HepG2 (cell line): Measurements from ENCODE around the gene KLK11. TPM values are rescaled to one million over a fixed set of nuclear protein-coding genes. Genes with fewer than 3 reads are reported as not detected.

Experiments used
- ATAC-seq: fragments of 200-7000 bp; cut with Tn5 transposase; 3 replicates; pipeline ENCODE4 v1.9.1; 2020; ENCODE audit warnings: mild to moderate bottlenecking, moderate library complexity
- BruUV-seq: library from RNA; stranded (reverse); fragments of 400-500 nt; replicated peaks from 2 replicates; lab custom pipeline; 2021; lab: Mats Ljungman, UMichigan
- CTCF ChIA-PET: fragments of 300-600 bp; formaldehyde crosslinking; extraction: SDS; loops from one replicate; lab custom pipeline; 2021; ENCODE audit warnings: low total read pairs, inconsistent platforms, low intra/inter-chr PET ratio; lab: Yijun Ruan, JAX
- POLR2A ChIA-PET: fragments of 350-600 bp; sonication (Branson Sonifier 250); formaldehyde crosslinking; loops from one replicate; lab custom pipeline; 2020; ENCODE audit warnings: antibody characterized with exemption, inconsistent platforms; lab: Yijun Ruan, JAX
- DNase-seq: peaks from one replicate; pipeline ENCODE4 v3.0.0-alpha.2; 2015; ENCODE audit warnings: low spot score
- FAIRE-seq: peaks from 3 replicates; lab custom pipeline; 2011; peaks lifted over from hg19 to GRCh38; lab: Jason Lieb, UNC
- H2AFZ ChIP-seq: one replicate; pipeline ENCODE4 v1.6.1; 2011; ENCODE audit warnings: low read length, inconsistent platforms
- H3K27ac ChIP-seq: fragments of 300-600 bp; 3 replicates; pipeline ENCODE4 v1.8.0; 2011; ENCODE audit warnings: mixed run types, mild to moderate bottlenecking, mixed read lengths, low read length, inconsistent platforms; ENCODE audit not compliant: insufficient read depth; ENCODE audit errors: extremely low read length
- H3K27me3 ChIP-seq, 2 experiments: fragments of 200-600 bp in 1 of 2; 2 replicates in 1 of 2; 3 replicates in 1 of 2; pipeline versions ENCODE4 v1.6.0 to v1.8.0; 2011; ENCODE audit warnings: low read length in 2 of 2, mild to moderate bottlenecking in 2 of 2, moderate library complexity in 2 of 2, inconsistent platforms in 1 of 2; ENCODE audit not compliant: insufficient read depth in 2 of 2, control insufficient read depth in 1 of 2
- H3K36me3 ChIP-seq, 2 experiments: fragments of 200-600 bp in 1 of 2; replicated peaks in 1 of 2; 2 replicates in 1 of 2; 3 replicates in 1 of 2; pipeline versions ENCODE4 v1.5.1 to v1.8.0; 2011; ENCODE audit warnings: low read length in 2 of 2, inconsistent platforms in 1 of 2; ENCODE audit not compliant: insufficient read depth in 2 of 2, control insufficient read depth in 1 of 2
- H3K4me1 ChIP-seq: 2 replicates; pipeline ENCODE4 v1.5.1; 2012; ENCODE audit warnings: low read length, inconsistent platforms; ENCODE audit not compliant: insufficient read depth
- H3K4me2 ChIP-seq: 2 replicates; pipeline ENCODE4 v1.6.0; 2011; ENCODE audit warnings: low read depth, low read length, inconsistent platforms
- H3K4me3 ChIP-seq, 3 experiments: fragments of 200-600 bp in 1 of 3; sonication (generic), shearing (Covaris generic) in 1 of 3; replicated peaks in 1 of 3; 2 replicates each; pipeline ENCODE4 v1.5.1; 2011 to 2016; ENCODE audit warnings: low read length in 3 of 3, inconsistent platforms in 2 of 3, low read depth in 2 of 3, mild to moderate bottlenecking in 2 of 3, control low read depth in 1 of 3, mixed read lengths in 1 of 3; ENCODE audit not compliant: insufficient read depth in 1 of 3
- H3K79me2 ChIP-seq: one replicate; pipeline ENCODE4 v1.6.1; 2011; ENCODE audit warnings: low read length, inconsistent platforms; ENCODE audit not compliant: insufficient read depth
- H3K9ac ChIP-seq: 2 replicates; pipeline ENCODE4 v1.6.0; 2011; ENCODE audit warnings: mild to moderate bottlenecking, low read depth, low read length, inconsistent platforms; ENCODE audit not compliant: insufficient read depth
- H3K9me3 ChIP-seq: 2 replicates; pipeline ENCODE4 v1.5.1; 2012; ENCODE audit warnings: mild to moderate bottlenecking, low read length
- H4K20me1 ChIP-seq: 2 replicates; pipeline ENCODE4 v1.6.0; 2011; ENCODE audit warnings: inconsistent platforms, mild to moderate bottlenecking, low read length, moderate library complexity; ENCODE audit not compliant: insufficient read depth
- CEBPG ChIP-seq: IDR thresholded peaks from 2 replicates; pipeline ENCODE4 v1.6.1; 2016
- CENPBD1 ChIP-seq: sonication (generic); formaldehyde crosslinking; IDR thresholded peaks from 2 replicates; pipeline ENCODE4 v1.8.0; 2022; ENCODE audit warnings: missing genetic modification reagents, low read depth, mild to moderate bottlenecking, borderline replicate concordance
- FOXK1 ChIP-seq: sonication (generic); formaldehyde crosslinking; IDR thresholded peaks from 2 replicates; pipeline ENCODE4 v1.4.0; 2020; ENCODE audit warnings: low read depth, missing genetic modification reagents, borderline replicate concordance
- HBP1 ChIP-seq: IDR thresholded peaks from 2 replicates; pipeline ENCODE4 v1.6.1; 2016; ENCODE audit warnings: low read depth, control low read depth
- JUNB ChIP-seq: sonication (generic); formaldehyde crosslinking; IDR thresholded peaks from 2 replicates; pipeline ENCODE4 v1.8.0; 2022; ENCODE audit warnings: missing genetic modification reagents, mild to moderate bottlenecking, borderline replicate concordance
- XRCC5 ChIP-seq: fragments of 200-400 bp; formaldehyde crosslinking; optimal IDR thresholded peaks from 2 replicates; pipeline ENCODE3; 2017; ENCODE audit warnings: mild to moderate bottlenecking, low read length
- ZBTB10 ChIP-seq: sonication (generic); formaldehyde crosslinking; IDR thresholded peaks from 2 replicates; pipeline ENCODE4 v1.4.0; 2020; ENCODE audit warnings: missing genetic modification reagents, borderline replicate concordance
- ZHX1 ChIP-seq: sonication (generic); formaldehyde crosslinking; IDR thresholded peaks from 2 replicates; pipeline ENCODE4 v1.8.1; 2022; ENCODE audit warnings: low read depth, mild to moderate bottlenecking, missing genetic modification reagents
- ZNF124 ChIP-seq: sonication (generic); formaldehyde crosslinking; IDR thresholded peaks from 2 replicates; pipeline ENCODE4 v1.4.0; 2020; ENCODE audit warnings: missing genetic modification reagents
- ZNF609 ChIP-seq: sonication (generic); formaldehyde crosslinking; IDR thresholded peaks from 2 replicates; pipeline ENCODE4 v1.4.0; 2020; ENCODE audit warnings: mild to moderate bottlenecking, missing genetic modification reagents, borderline replicate concordance
- ZNF724P ChIP-seq: sonication (generic); formaldehyde crosslinking; IDR thresholded peaks from 2 replicates; pipeline ENCODE4 v1.8.0; 2022; ENCODE audit warnings: missing genetic modification reagents, borderline replicate concordance
- WGBS: methylation state at CpG from one replicate; pipeline ENCODE4 v1.1.6; 2017; ENCODE audit warnings: low lambda C conversion rate; 5-methylcytosine and 5-hydroxymethylcytosine counted together
- in situ Hi-C: cut with HindIII; loops from 2 replicates; pipeline ENCODE4 v1.10.0; 2017; ENCODE audit warnings: low pct_unique_long_range_greater_than_20kb; ENCODE audit not compliant: extremely low pct_ligation_motif_present
- intact Hi-C: fragments of 100-400 bp; cut with micrococcal nuclease; formaldehyde crosslinking; loops from one replicate; pipeline ENCODE4 v1.10.0; 2022; ENCODE audit not compliant: unreplicated experiment
- polyA plus RNA-seq, 8 experiments: library from polyadenylated mRNA; depleted of rRNA in 3 of 8; stranded (reverse) in 7 of 8; unstranded in 1 of 8; fragments of >200 nt; fragmentation: Illumina TruSeq in 4 of 8; extraction: Trizol in 4 of 8; gene quantifications; 2 replicates each; pipeline versions ENCODE4 v1.2.1 to v1.2.3, GENCODE V29; 2011 to 2016; ENCODE audit warnings: low read depth in 4 of 8, missing spikeins in 1 of 8, mixed read lengths in 1 of 8; ENCODE audit not compliant: insufficient read depth in 1 of 8
- total RNA-seq, 5 experiments: library from RNA; depleted of rRNA; stranded (reverse); fragments of >200 nt; fragmentation: Illumina TruSeq; extraction: Trizol; gene quantifications; 2 replicates each; pipeline ENCODE4 v1.2.3, GENCODE V29; 2016; ENCODE audit warnings: low read depth in 1 of 5

Gene KLK11
- total and polyA plus RNA-seq, 2 of the 13 experiments (the other 11 are each of a cell fraction or from before 2014, with no cell fraction given): not detected

GRCh38 chr19:51029718-51030117 is 3.3 kb upstream of the KLK11 start:
- in situ Hi-C loops: no loop called here
- no peak for ATAC-seq
- no peaks in the 10 kb centered on the region for H3K79me2 ChIP-seq
- BruUV-seq: no TSS peak
- no peaks in the 10 kb centered on the region for H4K20me1 ChIP-seq
- no peaks in the 10 kb centered on the region for H3K36me3 ChIP-seq
- peaks cover 11 to 43% of the 10 kb centered on the region in 2 experiments; a peak in 4 of 5 replicates for H3K27me3 ChIP-seq
- FAIRE-seq: no peak
- H3K4me2 ChIP-seq: no peak overlapping the region
- no peaks in the 10 kb centered on the region for H3K4me1 ChIP-seq
- H3K4me3 ChIP-seq: no peak overlapping the region
- WGBS: 44% methylated on average over 2 of the region's 2 CpGs
- H3K9ac ChIP-seq: no peak overlapping the region
- DNase-seq: no peak
- H3K27ac ChIP-seq: no peak overlapping the region
- ChIA-PET POLR2A (no interaction called here), CTCF (no interaction called here)
- intact Hi-C loops: no loop called here
- H2AFZ ChIP-seq: no peak overlapping the region
- no peaks in the 10 kb centered on the region for H3K9me3 ChIP-seq
- no peak for TF ChIP-seq FOXK1 (CRISPR knock-in tag)
- TF ChIP-seq ZBTB10 (CRISPR knock-in tag): no peak
- no peak for TF ChIP-seq ZNF124 (CRISPR knock-in tag)
- no peak for TF ChIP-seq CEBPG
- no peak for TF ChIP-seq HBP1 (CRISPR knock-in tag)
- TF ChIP-seq ZNF724P (CRISPR knock-in tag): no peak
- no peak for TF ChIP-seq ZNF609 (CRISPR knock-in tag)
- TF ChIP-seq CENPBD1 (CRISPR knock-in tag): no peak
- TF ChIP-seq XRCC5: no peak
- TF ChIP-seq ZHX1: no peak
- TF ChIP-seq JUNB (CRISPR knock-in tag): no peak
